Omental fat pad (tissue), 4 donors: Measurements from ENCODE around the gene PKNOX2. TPM values are rescaled to one million over a fixed set of nuclear protein-coding genes. Genes with fewer than 3 reads are reported as not detected.
A peak's percentile ranks its signal among the peaks of the same experiment; 100 is the strongest.

Source experiments
- ATAC-seq: fragments of 150-250 bp; one replicate; pipeline ENCODE4 v1.9.1; 2016; ENCODE audit warnings: mild to moderate bottlenecking, moderate library complexity; ENCODE audit not compliant: low FRiP score
- DNase-seq: peaks from one replicate; pipeline ENCODE4 v3.0.0-alpha.2; 2019; ENCODE audit warnings: low spot score
- CTCF ChIP-seq, 3 donors: fragments of 450-650 bp; IDR thresholded peaks; one replicate each; pipeline ENCODE4 v1.5.1; 2016 to 2017; ENCODE audit warnings: antibody characterized with exemption in 3 of 3, mild to moderate bottlenecking in 3 of 3, moderate library complexity in 2 of 3
- total RNA-seq, 4 donors: library from RNA; depleted of rRNA; stranded (reverse); fragments of >200 nt; gene quantifications; one replicate each; pipeline ENCODE4 v1.1.0, GENCODE V29; 2016

Gene PKNOX2
- total RNA-seq = 1 to 10 TPM in 2 of 4 donors, under 1 TPM in 2; 0.19 to 2.7 (median 0.82) TPM

- no peak for TF ChIP-seq CTCF (IDR thresholded peaks at IDR 0.05)
- DNase-seq (no peak), ATAC-seq (peak; percentile 81)
Observed at GRCh38 chr11:125164422-125165110, at the start of gene PKNOX2. PKNOX2 (plus strand) TSS chr11:125164751; CDS start chr11:125351306, 186,555 bp downstream.

- DNase-seq = no peak
- no peak for TF ChIP-seq CTCF (IDR thresholded peaks at IDR 0.05)
- ATAC-seq = no peak
Observed at GRCh38 chr11:125117429-125117828, 47.1 kb upstream of the PKNOX2 start.

GRCh38 chr11:125123194-125123946, 41.2 kb upstream of the PKNOX2 start:
- TF ChIP-seq CTCF (IDR thresholded peaks at IDR 0.05) = no peak
- no peak for DNase-seq
- no peak for ATAC-seq

- TF ChIP-seq CTCF (IDR thresholded peaks at IDR 0.05) = no peak
- DNase-seq (no peak), ATAC-seq (no peak)
Observed at GRCh38 chr11:125123947-125124617, 40.5 kb upstream of the PKNOX2 start.

GRCh38 chr11:125124618-125124992, 39.9 kb upstream of the PKNOX2 start:
- TF ChIP-seq CTCF (IDR thresholded peaks at IDR 0.05) = no peak
- no peak for ATAC-seq

GRCh38 chr11:125128450-125128849, 36.1 kb upstream of the PKNOX2 start:
- ATAC-seq (no peak), DNase-seq (no peak)
- TF ChIP-seq CTCF (IDR thresholded peaks at IDR 0.05) = no peak

More at GRCh38 chr11:125124618-125124992, 39.9 kb upstream of the PKNOX2 start:
- no peak for DNase-seq
